Measurements from ENCODE around the gene FBLN2. TPM values are rescaled to one million over a fixed set of nuclear protein-coding genes. Genes with fewer than 3 reads are reported as not detected.

The FBLN2 gene
- polyA plus RNA-seq, 1 experiment: 248 TPM

GRCh38 chr3:13584427-13584891 lies 35.5 kb downstream of the FBLN2 start:
- DNase-seq (ENCODE audit: low read depth): no peak
- Histone ChIP-seq H3K36me3 (ENCODE audit: control insufficient read depth, insufficient read depth, low read length) (no peaks in the 10 kb centered on the region; the same call in 1 of the 2 replicates), H3K4me3 (ENCODE audit: low read depth, low read length) (no peak overlapping the region), H3K27me3 (ENCODE audit: control insufficient read depth, insufficient read depth, low read length) (no peaks in the 10 kb centered on the region)
- no peak for TF ChIP-seq CTCF (IDR thresholded peaks at IDR 0.05; ENCODE audit: insufficient read depth, low read depth, low read length)
- ChIA-PET POLR2A (no interaction called here), CTCF (interaction anchor here (0.7 to 1.5 kb wide), 5 partner anchors 13 to 88 kb away, joined by 3 to 4 read pairs (median 3); no protein-coding TSS in a partner anchor)

GRCh38 chr3:13584901-13585300 lies 36.0 kb downstream of the FBLN2 start:
- DNase-seq (ENCODE audit: low read depth): no peak
- no peak for TF ChIP-seq CTCF (IDR thresholded peaks at IDR 0.05; ENCODE audit: insufficient read depth, low read depth, low read length)

GRCh38 chr3:13587442-13587841 lies 38.5 kb downstream of the FBLN2 start:
- no peak for TF ChIP-seq CTCF (IDR thresholded peaks at IDR 0.05; ENCODE audit: insufficient read depth, low read depth, low read length)
- no peaks in the 10 kb centered on the region; the same call in 1 of the 2 replicates for H3K36me3 ChIP-seq (ENCODE audit: control insufficient read depth, insufficient read depth, low read length)
- no peaks in the 10 kb centered on the region for H3K27me3 ChIP-seq (ENCODE audit: control insufficient read depth, insufficient read depth, low read length)
- ChIA-PET CTCF (interaction anchor here (2.1 kb wide), 1 partner anchor 92 kb away, joined by 9 read pairs; no protein-coding TSS in a partner anchor), POLR2A (no interaction called here)
- no peak for DNase-seq (ENCODE audit: low read depth)
- no peak overlapping the region for H3K4me3 ChIP-seq (ENCODE audit: low read depth, low read length)

More at GRCh38 chr3:13584901-13585300, 36.0 kb downstream of the FBLN2 start:
- Histone ChIP-seq H3K27me3 (ENCODE audit: control insufficient read depth, insufficient read depth, low read length) (no peaks in the 10 kb centered on the region), H3K4me3 (ENCODE audit: low read depth, low read length) (no peak overlapping the region), H3K36me3 (ENCODE audit: control insufficient read depth, insufficient read depth, low read length) (no peaks in the 10 kb centered on the region; the same call in 1 of the 2 replicates)
- ChIA-PET POLR2A (no interaction called here), CTCF (interaction anchor here (0.7 to 1.5 kb wide), 5 partner anchors 14 to 88 kb away, joined by 3 to 4 read pairs (median 3); no protein-coding TSS in a partner anchor)

GRCh38 chr3:13588221-13588701 lies 39.3 kb downstream of the FBLN2 start:
- Histone ChIP-seq H3K36me3 (ENCODE audit: control insufficient read depth, insufficient read depth, low read length) (peaks cover 2% of the 10 kb centered on the region; the same call in 1 of the 2 replicates), H3K27me3 (ENCODE audit: control insufficient read depth, insufficient read depth, low read length) (no peaks in the 10 kb centered on the region), H3K4me3 (ENCODE audit: low read depth, low read length) (no peak overlapping the region)
- ChIA-PET CTCF (interaction anchor here (1.0 to 2.1 kb wide), 2 partner anchors 18 to 92 kb away, joined by 3 to 9 read pairs; no protein-coding TSS in a partner anchor), POLR2A (no interaction called here)
- no peak for TF ChIP-seq CTCF (IDR thresholded peaks at IDR 0.05; ENCODE audit: insufficient read depth, low read depth, low read length)
- DNase-seq (ENCODE audit: low read depth): no peak

- ChIA-PET CTCF (interaction anchor here (1.0 to 2.1 kb wide), 2 partner anchors 18 to 93 kb away, joined by 3 to 9 read pairs; no protein-coding TSS in a partner anchor), POLR2A (no interaction called here)
- H3K36me3 ChIP-seq (ENCODE audit: control insufficient read depth, insufficient read depth, low read length): peaks cover 2% of the 10 kb centered on the region; the same call in 1 of the 2 replicates
- no peak for TF ChIP-seq CTCF (IDR thresholded peaks at IDR 0.05; ENCODE audit: insufficient read depth, low read depth, low read length)
- H3K27me3 ChIP-seq (ENCODE audit: control insufficient read depth, insufficient read depth, low read length): no peaks in the 10 kb centered on the region
- no peak for DNase-seq (ENCODE audit: low read depth)
- H3K4me3 ChIP-seq (ENCODE audit: low read depth, low read length): no peak overlapping the region
These were observed 40.1 kb downstream of the FBLN2 start for GRCh38 chr3:13588993-13589392.
